HG02642 (cell line): ENCODE measurements around the gene PUM2.
"Not testable (repeated sequence)": the region's sequence is repeated elsewhere in the genome, so short reads cannot be mapped to it uniquely, and the experiment has no call there.

Experiments used
- ATAC-seq: cut with Tn5 transposase; IDR thresholded peaks from one replicate; pipeline ENCODE4 v1.9.1; 2021; ENCODE audit warnings: mild to moderate bottlenecking; ENCODE audit not compliant: unreplicated experiment, poor library complexity

The PUM2 gene

DNA sequence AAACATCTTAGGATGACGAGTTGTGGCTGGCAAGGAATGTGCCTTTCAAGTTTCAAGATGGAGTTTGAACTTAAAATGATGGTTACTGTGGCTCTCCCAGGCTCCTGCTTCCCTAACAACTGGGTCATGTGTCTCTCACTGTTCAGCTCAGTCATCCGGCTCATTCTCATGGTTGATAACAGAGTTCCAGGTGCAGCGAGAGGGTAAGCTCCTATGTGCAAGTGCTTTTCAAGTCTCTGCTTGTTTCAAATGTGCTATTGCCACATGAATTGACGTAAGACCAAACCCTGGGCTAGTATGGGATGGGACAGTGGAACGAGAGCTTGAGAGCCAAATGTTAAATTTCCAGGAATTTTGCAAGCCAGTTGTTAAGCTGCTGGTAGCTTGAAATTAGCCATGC lies 19.5 kb upstream of the PUM2 start:
- ATAC-seq = no peak

DNA sequence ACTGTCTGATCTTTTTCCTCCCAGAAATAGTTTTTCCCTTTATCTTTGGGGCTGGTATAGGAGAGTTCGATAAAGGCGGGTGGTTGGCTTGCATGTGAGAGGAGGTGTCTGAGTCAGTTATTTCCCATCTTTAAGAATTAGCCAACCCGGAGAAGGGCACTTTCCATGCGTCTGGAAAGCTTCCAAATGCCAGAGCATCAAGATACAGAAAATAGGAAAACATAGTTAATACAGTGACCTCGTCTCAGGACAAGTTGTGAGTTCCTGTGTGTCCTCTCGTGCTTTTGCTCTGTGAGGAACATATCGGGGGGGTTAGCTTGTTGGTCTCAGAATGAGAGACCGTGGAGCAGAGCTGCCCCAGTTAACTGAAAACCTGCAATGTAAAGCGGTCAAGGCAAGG lies 18.7 kb upstream of the PUM2 start:
- no peak for ATAC-seq

DNA sequence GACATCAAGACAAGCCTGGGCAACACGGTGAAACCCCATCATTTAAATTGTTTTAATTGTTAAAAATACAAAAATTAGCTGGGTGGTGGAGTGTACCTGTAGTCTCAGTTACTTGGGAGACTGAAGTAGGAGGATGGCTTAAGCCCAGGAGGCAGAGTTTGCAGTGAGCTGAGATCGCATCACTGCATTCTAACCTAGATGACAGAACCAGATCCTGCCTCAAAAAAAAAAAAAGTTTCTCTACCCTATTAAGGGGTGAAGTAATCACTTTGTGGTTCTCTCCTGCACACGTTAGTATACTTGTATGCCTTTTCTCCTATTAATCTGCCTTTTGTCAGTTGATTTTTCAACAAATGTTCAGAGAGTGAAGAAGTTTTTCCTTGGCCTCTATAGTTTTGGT lies 18.1 kb upstream of the PUM2 start:
- ATAC-seq = no peak

DNA sequence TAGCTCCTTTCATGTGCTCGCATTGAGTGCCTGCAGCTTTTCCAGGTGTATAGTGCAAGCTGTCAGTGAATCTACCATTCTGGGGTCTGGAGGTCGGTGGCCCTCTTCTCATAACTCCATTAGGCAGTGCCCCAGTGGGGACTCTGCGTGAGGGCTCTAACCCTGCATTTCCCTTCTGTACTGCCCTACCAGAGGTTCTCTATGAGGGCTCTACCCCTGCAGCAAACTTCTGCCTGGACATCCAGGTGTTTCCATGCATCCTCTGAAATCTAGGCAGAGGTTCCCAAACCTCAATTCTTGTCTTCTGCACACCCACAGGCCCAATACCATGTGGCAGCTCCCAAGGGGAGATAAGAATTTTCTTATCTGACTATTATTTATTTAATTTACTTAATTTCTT lies 17.3 kb upstream of the PUM2 start:
- ATAC-seq = not testable (repeated sequence)

DNA sequence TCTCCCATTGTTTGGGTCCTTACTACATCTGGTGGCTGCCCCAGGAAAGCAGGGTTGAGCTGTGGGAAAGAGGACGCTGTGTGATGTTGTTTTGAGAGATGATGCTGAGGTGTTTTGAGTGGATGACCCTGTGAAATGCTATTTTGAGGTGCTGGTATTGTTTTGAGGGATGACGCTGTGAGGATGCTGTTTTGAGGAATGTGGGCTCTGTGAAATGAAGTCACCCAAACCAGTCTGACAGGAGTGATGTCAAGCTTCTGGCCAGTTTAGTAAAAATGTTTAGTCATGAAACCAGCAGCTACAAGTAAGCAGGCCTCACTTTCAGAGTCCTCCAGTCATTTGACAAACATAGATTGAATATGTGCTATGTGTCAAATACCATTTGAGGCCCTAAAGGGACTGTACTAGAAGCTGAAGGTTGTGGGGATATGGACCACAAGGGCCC lies 16.1 kb upstream of the PUM2 start:
- no peak for ATAC-seq

DNA sequence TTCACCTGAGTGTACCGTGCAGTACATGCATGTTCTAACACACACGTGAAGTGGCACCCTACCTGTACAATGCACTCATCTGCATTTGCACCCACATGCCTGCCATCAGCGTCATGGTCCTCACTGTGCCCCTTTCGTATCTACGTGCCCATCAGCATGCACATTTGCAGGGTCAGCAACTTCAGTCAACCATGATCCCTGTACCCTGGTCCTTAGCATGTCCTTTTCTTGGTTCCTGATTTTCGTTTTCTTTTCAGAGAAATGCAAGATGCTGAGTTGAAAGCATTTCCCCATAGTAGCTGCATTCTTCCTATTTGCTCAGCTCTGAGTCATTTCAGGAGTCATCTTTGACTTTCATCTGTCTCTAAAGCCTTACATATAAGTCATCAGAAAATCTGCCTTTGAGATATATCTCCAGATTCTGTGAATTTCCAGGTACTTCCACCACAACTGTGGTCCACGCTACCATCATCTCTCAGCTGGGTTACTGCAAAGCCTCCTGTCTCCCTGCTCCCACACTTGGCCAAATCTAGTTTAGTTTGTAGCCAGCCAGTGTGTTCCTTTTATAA lies 14.7 kb upstream of the PUM2 start:
- peak; percentile 90 for ATAC-seq

DNA sequence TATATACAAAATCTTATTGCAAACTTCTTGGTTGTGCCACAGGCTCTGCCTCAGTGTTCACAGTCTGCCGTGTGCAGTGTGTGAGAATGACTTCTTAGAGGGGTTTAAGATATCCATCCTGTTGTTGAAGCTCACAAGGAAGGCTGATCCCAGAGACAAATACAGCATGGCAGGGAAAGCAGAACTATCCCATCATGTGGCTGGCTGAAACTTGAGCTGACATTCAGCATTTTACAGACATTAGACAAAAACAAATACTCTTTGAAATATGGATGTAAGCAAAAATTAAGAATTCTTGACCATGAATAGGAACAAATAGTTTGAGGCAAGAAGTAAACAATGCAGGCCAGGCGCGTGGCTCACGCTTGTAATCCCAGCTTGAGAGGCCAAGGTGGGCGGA lies 12.9 kb upstream of the PUM2 start:
- ATAC-seq = no peak

DNA sequence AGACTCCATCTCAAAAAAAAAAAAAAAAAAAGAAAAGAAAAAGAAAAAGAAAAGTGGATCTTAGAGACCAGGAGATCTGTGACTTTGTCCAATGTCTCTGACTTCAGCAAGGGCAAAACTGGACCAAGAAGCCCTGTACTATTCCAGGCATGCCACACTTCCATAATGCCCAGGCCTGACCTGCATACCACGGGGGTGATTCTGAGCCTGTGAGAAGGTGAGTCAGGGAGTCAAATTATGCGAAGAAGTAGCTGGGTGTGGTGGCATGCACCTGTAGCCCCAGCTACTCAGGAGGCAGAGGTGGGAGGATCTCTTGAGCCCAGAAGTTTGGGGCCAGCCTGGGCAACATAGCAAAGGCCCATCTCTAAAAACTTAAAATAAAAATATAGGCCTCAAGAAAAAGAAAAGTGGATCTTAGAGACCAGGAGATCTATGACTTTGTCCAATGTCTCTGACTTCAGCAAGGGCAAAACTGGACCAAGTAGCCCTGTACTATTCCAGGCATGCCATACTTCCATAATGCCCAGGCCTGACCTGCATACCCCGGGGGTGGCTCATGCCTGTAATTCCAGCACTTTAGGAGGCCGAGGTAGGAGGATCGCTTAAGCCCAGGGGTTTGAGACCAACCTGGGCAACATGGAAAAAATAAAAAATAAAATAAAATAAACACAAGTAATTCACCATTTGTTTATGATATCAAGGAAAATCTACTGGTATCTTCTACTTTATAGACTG lies 12.2 kb upstream of the PUM2 start:
- no peak for ATAC-seq

DNA sequence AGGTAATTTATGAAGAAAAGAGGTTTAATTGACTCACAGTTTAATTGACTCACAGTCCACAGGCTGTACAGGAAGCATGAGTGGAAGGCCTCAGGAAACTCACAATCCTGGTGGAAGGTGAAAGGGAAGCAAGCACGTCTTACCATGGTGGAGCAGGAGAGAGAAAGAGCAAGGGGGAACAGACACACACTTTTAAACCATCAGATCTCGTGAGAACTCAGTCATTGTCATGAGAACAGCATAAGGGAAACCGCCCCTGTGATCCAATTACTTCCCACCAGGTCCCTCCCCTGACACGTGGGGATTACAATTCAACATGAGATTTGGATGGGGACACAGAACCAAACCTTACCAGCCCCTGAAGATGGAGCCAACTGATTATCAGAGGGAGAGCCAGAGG lies 11.2 kb upstream of the PUM2 start:
- ATAC-seq = no peak

DNA sequence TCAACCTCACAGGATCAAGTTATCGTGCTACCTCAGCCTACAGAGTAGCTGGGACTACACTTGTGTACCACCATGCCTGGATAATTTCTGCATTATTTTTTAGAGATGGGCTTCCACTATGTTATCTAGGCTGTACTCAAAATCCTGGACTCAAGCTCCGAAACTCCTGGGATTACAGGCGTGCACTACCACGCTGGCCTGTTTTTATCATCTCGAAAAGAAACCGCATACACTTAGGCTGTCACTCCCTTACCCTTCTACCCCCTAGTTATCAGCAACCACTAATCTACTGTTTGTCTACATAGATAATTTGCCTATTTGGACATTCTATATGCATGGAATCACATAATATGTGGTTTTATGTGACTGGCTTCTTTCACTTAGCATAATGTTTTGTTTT lies 8.5 kb upstream of the PUM2 start:
- no peak for ATAC-seq

DNA sequence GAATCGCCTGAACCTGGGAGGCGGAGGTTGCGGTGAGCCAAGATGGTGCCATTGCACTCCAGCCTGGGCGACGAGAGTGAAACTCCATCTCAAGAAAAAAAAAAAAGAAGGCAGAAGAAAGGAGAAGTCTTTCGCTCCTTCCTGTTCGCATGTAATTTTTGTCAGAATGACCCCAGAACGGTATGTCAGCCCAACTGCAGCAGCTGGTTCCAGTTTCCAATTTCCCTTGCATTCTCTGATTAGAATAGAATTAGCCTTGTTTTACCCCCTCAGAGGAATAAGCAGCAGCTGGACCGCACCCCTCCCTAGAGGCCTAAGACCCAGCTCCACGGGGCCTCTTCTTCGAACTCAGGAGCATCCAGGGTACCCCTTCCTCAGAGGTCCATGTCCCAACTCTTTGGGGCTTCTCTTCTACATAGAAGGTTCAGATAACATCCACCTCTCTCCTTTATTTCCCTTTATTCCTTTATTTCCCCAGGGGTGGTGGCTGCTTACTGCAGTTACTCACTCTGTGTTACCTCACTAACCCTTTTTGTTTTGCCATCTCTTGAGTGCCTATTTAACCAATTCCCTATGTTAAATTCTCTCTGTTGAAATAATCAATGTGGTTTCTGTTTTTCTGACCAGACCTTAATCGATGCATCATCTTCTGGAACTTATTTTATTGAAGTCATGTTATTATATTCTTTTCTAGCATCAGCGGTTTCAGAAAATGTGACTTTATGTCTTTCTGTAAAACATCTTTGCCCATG lies 7.2 kb upstream of the PUM2 start:
- no peak for ATAC-seq

DNA sequence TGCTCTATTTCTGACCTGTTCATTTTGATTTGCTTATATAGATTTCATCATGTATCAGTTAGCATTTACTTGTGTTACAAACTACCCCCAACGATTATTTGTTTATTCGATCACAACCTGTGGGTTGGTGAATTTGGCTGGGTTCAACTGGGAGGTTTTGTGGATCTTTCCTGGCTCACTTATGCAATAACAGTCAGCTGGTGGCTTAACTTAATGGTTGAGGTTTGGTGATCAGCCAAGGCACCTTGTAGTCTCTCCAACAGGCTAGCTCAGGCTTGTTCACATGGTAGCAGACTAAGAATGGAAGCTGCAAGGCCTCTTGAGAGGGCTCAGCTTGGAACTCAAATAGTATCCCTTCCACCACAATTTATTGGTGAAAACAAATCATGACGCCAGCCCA lies 5.4 kb upstream of the PUM2 start:
- ATAC-seq = no peak

DNA sequence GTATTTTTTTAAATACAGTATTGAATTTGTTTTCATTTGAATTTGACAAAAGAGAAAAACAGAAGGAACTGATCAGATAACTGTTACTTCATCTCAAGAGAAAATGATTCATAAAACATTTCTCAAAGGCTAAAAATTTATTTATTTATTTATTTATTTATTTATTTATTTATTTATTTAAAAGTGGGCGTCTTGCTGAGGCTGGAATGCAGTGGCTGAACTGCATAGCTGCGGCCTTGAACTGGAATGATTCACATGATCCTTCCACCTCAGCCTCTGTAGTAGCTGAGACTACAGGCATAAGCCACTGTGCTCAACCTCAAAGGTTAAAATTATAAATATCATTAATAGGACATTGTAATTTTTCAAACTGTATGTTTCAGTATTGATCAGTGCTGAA lies 4.5 kb upstream of the PUM2 start:
- ATAC-seq = no peak

DNA sequence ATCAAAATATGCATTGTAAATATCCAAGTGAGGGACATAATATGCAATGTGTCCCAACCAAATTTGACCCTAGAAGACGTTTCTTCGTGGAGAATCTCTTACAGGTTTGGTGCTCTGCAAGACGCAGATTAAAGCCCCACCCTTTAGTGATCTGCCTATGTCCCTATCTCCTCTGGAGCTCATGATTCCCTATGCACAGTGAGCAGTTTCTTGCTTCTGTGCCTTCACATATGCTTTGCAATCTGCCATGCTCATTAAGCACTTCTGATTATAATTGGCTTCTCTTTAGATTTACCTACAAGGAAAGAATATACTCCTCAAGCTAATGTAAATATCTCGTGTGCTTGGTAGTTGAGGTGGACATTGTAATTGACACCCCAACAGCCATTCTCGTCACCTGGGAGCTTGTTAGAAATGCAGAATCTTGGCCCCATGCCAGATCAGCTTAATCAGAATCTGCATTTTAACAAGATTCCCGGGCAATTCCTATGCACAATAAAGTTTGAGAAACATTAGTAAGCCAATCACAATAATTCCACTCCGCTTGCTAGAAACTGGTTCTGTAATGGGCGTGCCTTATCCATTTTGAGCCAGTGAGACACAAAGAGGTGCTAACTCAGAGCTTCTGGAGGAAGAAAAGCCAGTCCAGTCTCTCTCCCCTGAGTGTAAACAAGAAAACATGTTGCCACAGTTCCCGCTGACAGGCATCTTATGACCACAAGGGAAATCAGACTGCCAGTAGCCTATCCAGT lies 2.8 kb upstream of the PUM2 start:
- no peak for ATAC-seq

DNA sequence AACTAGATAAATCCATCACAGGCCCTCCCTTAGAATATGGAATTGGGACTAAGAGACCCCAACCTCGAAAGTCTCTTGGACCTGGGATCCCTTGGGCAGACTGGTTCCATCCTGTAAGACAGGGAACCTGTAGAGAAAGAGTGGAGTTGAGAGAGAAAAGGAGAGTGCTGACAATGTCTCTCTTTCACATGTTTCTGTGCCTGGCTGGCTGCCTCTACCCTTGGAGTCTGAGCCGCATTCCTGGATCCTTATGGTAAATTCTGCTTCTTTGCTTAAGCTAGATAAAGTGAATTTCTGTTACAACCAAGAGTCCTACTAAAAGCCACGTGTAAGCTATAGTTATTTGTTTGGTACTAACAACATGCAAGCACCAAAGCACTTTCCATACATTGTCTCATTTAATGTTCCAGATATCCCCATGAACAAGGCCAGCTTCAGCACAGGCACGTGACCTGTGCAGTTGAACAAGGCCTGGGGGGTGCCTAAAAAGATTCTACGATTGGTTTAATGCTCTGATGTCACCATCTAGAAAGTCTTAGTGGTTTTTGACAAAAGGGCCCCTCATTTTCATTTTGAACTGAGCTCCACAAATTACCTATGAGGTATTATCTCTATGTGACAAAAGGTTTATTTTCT lies 2.1 kb upstream of the PUM2 start:
- ATAC-seq = no peak

DNA sequence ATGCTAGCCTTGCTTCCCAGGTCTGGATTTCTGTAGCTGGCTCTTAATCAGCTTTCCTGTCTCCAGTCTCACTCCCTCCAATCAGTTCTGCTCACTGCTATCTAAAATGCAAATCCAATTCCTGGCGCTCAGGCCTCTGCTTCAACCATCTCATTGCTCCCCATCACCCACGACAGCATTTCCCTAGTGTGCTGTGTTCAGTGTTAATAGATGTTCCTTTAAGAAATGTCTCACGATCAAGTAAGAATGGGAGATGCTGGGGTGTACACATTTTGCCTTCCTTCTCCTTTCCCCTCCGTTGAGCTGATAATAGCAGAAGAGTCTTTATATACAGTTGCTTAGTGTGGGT lies 1.6 kb upstream of the PUM2 start:
- no peak for ATAC-seq

DNA sequence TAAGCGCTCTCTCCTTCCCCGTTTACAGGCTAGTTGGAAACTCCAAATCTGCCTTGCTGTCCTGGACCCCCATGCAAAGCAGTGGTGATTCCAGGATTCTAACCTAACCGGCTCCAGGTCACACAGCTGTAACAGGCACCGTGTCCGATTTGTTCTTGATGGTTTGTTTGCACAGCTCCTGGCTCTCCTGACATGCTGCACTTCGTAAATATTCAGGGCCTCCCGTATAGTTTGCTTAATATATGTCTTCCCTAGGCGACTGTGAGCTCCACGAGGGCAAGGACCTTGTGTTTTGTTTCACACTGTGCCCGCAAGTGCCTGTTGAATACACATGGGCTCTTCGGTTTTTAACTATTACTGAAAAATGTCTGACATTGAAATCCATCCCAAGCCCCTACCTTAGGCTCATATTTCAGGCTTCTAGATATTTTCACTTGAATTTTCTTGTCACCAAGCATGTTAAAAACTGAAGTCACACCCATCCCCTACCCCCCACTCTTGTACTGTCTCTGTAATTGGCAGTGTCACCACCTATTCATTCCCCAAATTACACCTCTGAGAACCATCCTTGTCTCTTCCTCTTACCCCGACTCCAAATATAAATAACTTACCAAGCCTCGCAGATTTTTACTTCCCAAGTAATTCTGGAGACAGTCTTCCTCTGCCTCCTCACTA lies 1.0 kb upstream of the PUM2 start:
- ATAC-seq = peak; percentile 0

DNA sequence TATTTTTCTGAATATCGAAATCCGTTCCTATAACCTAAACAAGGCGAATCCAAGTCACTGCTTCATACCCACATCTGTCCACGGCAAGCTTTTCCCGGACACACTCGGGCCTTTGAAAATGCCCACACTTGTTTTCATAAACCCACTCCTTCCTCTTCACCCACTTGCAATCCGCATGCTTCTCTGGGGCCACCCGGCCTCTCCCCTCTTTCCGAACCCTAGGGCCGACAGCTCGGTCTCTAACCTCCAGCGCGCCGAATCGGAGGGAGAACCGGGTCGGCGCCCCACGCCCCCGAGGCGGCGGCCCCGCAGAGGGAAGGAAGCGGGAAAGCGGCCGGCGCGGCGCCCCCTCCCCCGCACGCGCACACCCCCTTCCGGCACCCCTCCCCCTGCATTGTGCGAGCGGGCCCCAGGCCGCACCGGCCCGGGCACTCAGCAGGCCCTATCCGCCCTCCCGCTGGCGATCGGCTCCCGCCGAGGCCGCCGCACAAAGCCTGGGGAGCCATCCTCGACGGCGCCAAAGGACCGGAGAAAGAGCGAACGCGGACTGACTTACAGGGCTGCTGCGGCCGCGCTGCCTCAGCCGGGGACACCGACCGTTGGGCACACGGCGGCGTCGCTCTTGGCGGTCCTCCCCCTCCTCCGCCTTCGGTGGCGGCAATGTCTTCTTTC lies 467 bp downstream of the PUM2 start:
- ATAC-seq = peak; percentile 35

DNA sequence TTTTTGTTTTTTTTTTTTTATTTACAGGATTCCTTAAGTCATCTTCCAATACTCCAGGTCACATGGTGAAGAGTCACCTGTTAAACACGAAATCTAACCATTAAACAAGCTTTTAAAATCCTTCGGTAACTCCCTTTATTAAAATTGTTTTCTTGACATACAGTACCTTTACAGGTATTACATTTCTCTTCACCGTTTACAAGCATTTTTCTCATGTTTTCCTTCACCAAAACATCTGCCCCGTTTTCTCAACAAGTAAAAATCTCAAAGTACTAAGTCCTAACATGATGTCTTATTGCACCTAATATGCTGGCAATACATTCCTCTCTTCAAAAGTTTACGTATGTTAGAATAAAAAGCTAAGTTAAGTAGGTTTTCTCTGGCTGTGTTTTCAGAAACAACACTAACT lies 1.1 kb downstream of the PUM2 start:
- ATAC-seq = no peak

DNA sequence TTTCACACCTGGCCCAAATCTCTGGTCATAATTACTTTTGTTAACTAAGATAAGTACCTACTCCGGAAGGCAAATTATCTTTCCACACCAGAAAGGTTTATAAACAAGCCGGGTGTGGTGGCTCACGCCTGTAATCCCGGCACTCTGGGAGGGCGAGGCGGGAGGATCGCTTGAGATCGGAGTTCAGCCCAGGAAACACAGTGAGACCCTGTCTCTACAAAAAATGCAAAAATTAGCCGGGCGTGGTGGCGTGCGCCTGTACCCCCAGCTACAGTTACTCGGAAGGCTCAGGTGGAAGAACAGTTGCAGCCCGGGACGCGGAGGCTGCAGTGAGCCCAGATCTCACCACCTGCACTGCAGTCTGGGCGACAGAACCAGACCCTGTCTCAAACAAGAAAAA lies 2.1 kb downstream of the PUM2 start:
- ATAC-seq = no peak
